ENCODE measurements around the gene ITPRID1.
"Not testable (repeated sequence)": the region's sequence is repeated elsewhere in the genome, so short reads cannot be mapped to it uniquely, and the experiment has no call there.

ITPRID1 gene

GRCh38 chr7:31508823-31509222 is 5.1 kb upstream of the ITPRID1 start:
- no peaks in the 10 kb centered on the region for H3K4me1 ChIP-seq (ENCODE audit: control insufficient read depth in 5 of 5, insufficient read depth in 5 of 5, low read length in 5 of 5)
- H3K9ac ChIP-seq (ENCODE audit: low read length in 5 of 5): no peak overlapping the region
- no peak overlapping the region for H3K4me3 ChIP-seq (ENCODE audit: low read depth in 1 of 5, low read length in 5 of 5)
- no peak overlapping the region for H3K27ac ChIP-seq (ENCODE audit: low read depth, low read length)
- no peaks in the 10 kb centered on the region for H3K27me3 ChIP-seq (ENCODE audit: control insufficient read depth in 5 of 5, insufficient read depth in 4 of 5, low read length in 5 of 5)
- H3K9me3 ChIP-seq (ENCODE audit: control insufficient read depth in 5 of 5, low read length in 5 of 5): peaks cover 0 to 3% (median 0%) of the 10 kb centered on the region in 5 donors
- H3K36me3 ChIP-seq (ENCODE audit: control insufficient read depth in 5 of 5, insufficient read depth in 5 of 5, low read length in 5 of 5): no peaks in the 10 kb centered on the region

- Histone ChIP-seq H3K27me3 (ENCODE audit: control insufficient read depth in 5 of 5, insufficient read depth in 4 of 5, low read length in 5 of 5) (no peaks in the 10 kb centered on the region), H3K9me3 (ENCODE audit: control insufficient read depth in 5 of 5, low read length in 5 of 5) (peaks cover 0 to 3% (median 0%) of the 10 kb centered on the region in 5 donors), H3K9ac (ENCODE audit: low read length in 5 of 5) (no peak overlapping the region), H3K27ac (ENCODE audit: low read depth, low read length) (no peak overlapping the region), H3K4me3 (ENCODE audit: low read depth in 1 of 5, low read length in 5 of 5) (no peak overlapping the region), H3K36me3 (ENCODE audit: control insufficient read depth in 5 of 5, insufficient read depth in 5 of 5, low read length in 5 of 5) (no peaks in the 10 kb centered on the region), H3K4me1 (ENCODE audit: control insufficient read depth in 5 of 5, insufficient read depth in 5 of 5, low read length in 5 of 5) (no peaks in the 10 kb centered on the region)
These were observed 1.7 kb upstream of the ITPRID1 start for GRCh38 chr7:31512166-31512565.

- Histone ChIP-seq H3K27ac (ENCODE audit: low read depth, low read length) (no peak overlapping the region), H3K9me3 (ENCODE audit: control insufficient read depth in 5 of 5, low read length in 5 of 5) (no peaks in the 10 kb centered on the region), H3K9ac (ENCODE audit: low read length in 5 of 5) (no peak overlapping the region), H3K36me3 (ENCODE audit: control insufficient read depth in 5 of 5, insufficient read depth in 5 of 5, low read length in 5 of 5) (no peaks in the 10 kb centered on the region), H3K4me3 (ENCODE audit: low read depth in 1 of 5, low read length in 5 of 5) (no peak overlapping the region), H3K4me1 (ENCODE audit: control insufficient read depth in 5 of 5, insufficient read depth in 5 of 5, low read length in 5 of 5) (no peaks in the 10 kb centered on the region), H3K27me3 (ENCODE audit: control insufficient read depth in 5 of 5, insufficient read depth in 4 of 5, low read length in 5 of 5) (no peaks in the 10 kb centered on the region)
These were observed 3.0 kb downstream of the ITPRID1 start for GRCh38 chr7:31516680-31517502.

- Histone ChIP-seq H3K27me3 (ENCODE audit: control insufficient read depth in 5 of 5, insufficient read depth in 4 of 5, low read length in 5 of 5) (no peaks in the 10 kb centered on the region), H3K9me3 (ENCODE audit: control insufficient read depth in 5 of 5, low read length in 5 of 5) (no peaks in the 10 kb centered on the region), H3K9ac (ENCODE audit: low read length in 5 of 5) (no peak overlapping the region), H3K36me3 (ENCODE audit: control insufficient read depth in 5 of 5, insufficient read depth in 5 of 5, low read length in 5 of 5) (no peaks in the 10 kb centered on the region), H3K4me1 (ENCODE audit: control insufficient read depth in 5 of 5, insufficient read depth in 5 of 5, low read length in 5 of 5) (no peaks in the 10 kb centered on the region), H3K27ac (ENCODE audit: low read depth, low read length) (no peak overlapping the region), H3K4me3 (ENCODE audit: low read depth in 1 of 5, low read length in 5 of 5) (no peak overlapping the region)
These were observed 3.6 kb downstream of the ITPRID1 start for GRCh38 chr7:31517513-31517912.

GRCh38 chr7:31518766-31519165 is 4.9 kb downstream of the ITPRID1 start:
- Histone ChIP-seq H3K27me3 (ENCODE audit: control insufficient read depth in 5 of 5, insufficient read depth in 4 of 5, low read length in 5 of 5) (no peaks in the 10 kb centered on the region), H3K36me3 (ENCODE audit: control insufficient read depth in 5 of 5, insufficient read depth in 5 of 5, low read length in 5 of 5) (no peaks in the 10 kb centered on the region), H3K9me3 (ENCODE audit: control insufficient read depth in 5 of 5, low read length in 5 of 5) (no peaks in the 10 kb centered on the region), H3K4me3 (ENCODE audit: low read depth in 1 of 5, low read length in 5 of 5) (no peak overlapping the region), H3K4me1 (ENCODE audit: control insufficient read depth in 5 of 5, insufficient read depth in 5 of 5, low read length in 5 of 5) (no peaks in the 10 kb centered on the region), H3K9ac (ENCODE audit: low read length in 5 of 5) (no peak overlapping the region), H3K27ac (ENCODE audit: low read depth, low read length) (no peak overlapping the region)

- H3K4me1 ChIP-seq (ENCODE audit: control insufficient read depth in 5 of 5, insufficient read depth in 5 of 5, low read length in 5 of 5): no peaks in the 10 kb centered on the region
- no peaks in the 10 kb centered on the region for H3K36me3 ChIP-seq (ENCODE audit: control insufficient read depth in 5 of 5, insufficient read depth in 5 of 5, low read length in 5 of 5)
- no peak overlapping the region for H3K27ac ChIP-seq (ENCODE audit: low read depth, low read length)
- H3K4me3 ChIP-seq (ENCODE audit: low read depth in 1 of 5, low read length in 5 of 5): no peak overlapping the region
- no peaks in the 10 kb centered on the region for H3K9me3 ChIP-seq (ENCODE audit: control insufficient read depth in 5 of 5, low read length in 5 of 5)
- H3K9ac ChIP-seq (ENCODE audit: low read length in 5 of 5): no peak overlapping the region
- H3K27me3 ChIP-seq (ENCODE audit: control insufficient read depth in 5 of 5, insufficient read depth in 4 of 5, low read length in 5 of 5): no peaks in the 10 kb centered on the region
These were observed 7.6 kb downstream of the ITPRID1 start for GRCh38 chr7:31521336-31522010.

GRCh38 chr7:31526864-31527263 is 13.0 kb downstream of the ITPRID1 start:
- Histone ChIP-seq H3K36me3 (ENCODE audit: control insufficient read depth in 5 of 5, insufficient read depth in 5 of 5, low read length in 5 of 5) (no peaks in the 10 kb centered on the region), H3K9ac (ENCODE audit: low read length in 5 of 5) (no peak overlapping the region), H3K27me3 (ENCODE audit: control insufficient read depth in 5 of 5, insufficient read depth in 4 of 5, low read length in 5 of 5) (no peaks in the 10 kb centered on the region), H3K27ac (ENCODE audit: low read depth, low read length) (no peak overlapping the region), H3K4me1 (ENCODE audit: control insufficient read depth in 5 of 5, insufficient read depth in 5 of 5, low read length in 5 of 5) (no peaks in the 10 kb centered on the region), H3K9me3 (ENCODE audit: control insufficient read depth in 5 of 5, low read length in 5 of 5) (no peaks in the 10 kb centered on the region), H3K4me3 (ENCODE audit: low read depth in 1 of 5, low read length in 5 of 5) (no peak overlapping the region)

- Histone ChIP-seq H3K27ac (ENCODE audit: low read depth, low read length) (no peak overlapping the region), H3K36me3 (ENCODE audit: control insufficient read depth in 5 of 5, insufficient read depth in 5 of 5, low read length in 5 of 5) (no peaks in the 10 kb centered on the region), H3K27me3 (ENCODE audit: control insufficient read depth in 5 of 5, insufficient read depth in 4 of 5, low read length in 5 of 5) (no peaks in the 10 kb centered on the region), H3K4me1 (ENCODE audit: control insufficient read depth in 5 of 5, insufficient read depth in 5 of 5, low read length in 5 of 5) (no peaks in the 10 kb centered on the region), H3K9ac (ENCODE audit: low read length in 5 of 5) (no peak overlapping the region), H3K4me3 (ENCODE audit: low read depth in 1 of 5, low read length in 5 of 5) (no peak overlapping the region), H3K9me3 (ENCODE audit: control insufficient read depth in 5 of 5, low read length in 5 of 5) (no peaks in the 10 kb centered on the region)
These were observed 15.2 kb downstream of the ITPRID1 start for GRCh38 chr7:31529103-31529502.

- not testable (repeated sequence) for H3K4me3 ChIP-seq (ENCODE audit: low read depth in 1 of 5, low read length in 5 of 5); H3K4me1 ChIP-seq (ENCODE audit: control insufficient read depth in 5 of 5, insufficient read depth in 5 of 5, low read length in 5 of 5); H3K27ac ChIP-seq (ENCODE audit: low read depth, low read length); H3K36me3 ChIP-seq (ENCODE audit: control insufficient read depth in 5 of 5, insufficient read depth in 5 of 5, low read length in 5 of 5); H3K9me3 ChIP-seq (ENCODE audit: control insufficient read depth in 5 of 5, low read length in 5 of 5); H3K9ac ChIP-seq (ENCODE audit: low read length in 5 of 5); H3K27me3 ChIP-seq (ENCODE audit: control insufficient read depth in 5 of 5, insufficient read depth in 4 of 5, low read length in 5 of 5)
These were observed 26.8 kb downstream of the ITPRID1 start for GRCh38 chr7:31540651-31541185.

- Histone ChIP-seq H3K27me3 (ENCODE audit: control insufficient read depth in 5 of 5, insufficient read depth in 4 of 5, low read length in 5 of 5) (no peaks in the 10 kb centered on the region), H3K27ac (ENCODE audit: low read depth, low read length) (no peak overlapping the region), H3K9ac (ENCODE audit: low read length in 5 of 5) (no peak overlapping the region), H3K36me3 (ENCODE audit: control insufficient read depth in 5 of 5, insufficient read depth in 5 of 5, low read length in 5 of 5) (no peaks in the 10 kb centered on the region), H3K9me3 (ENCODE audit: control insufficient read depth in 5 of 5, low read length in 5 of 5) (no peaks in the 10 kb centered on the region), H3K4me3 (ENCODE audit: low read depth in 1 of 5, low read length in 5 of 5) (no peak overlapping the region), H3K4me1 (ENCODE audit: control insufficient read depth in 5 of 5, insufficient read depth in 5 of 5, low read length in 5 of 5) (peaks cover 0 to 1% (median 0%) of the 10 kb centered on the region in 5 donors)
These were observed 31.7 kb downstream of the ITPRID1 start for GRCh38 chr7:31545549-31545948.

All from subcutaneous abdominal adipose tissue (tissue), 5 donors.